22Rv1 (cell line): ENCODE data around the gene RPS14.

ENCODE experiments used
- H3K27ac ChIP-seq: fragments of 450-650 bp; 2 replicates; pipeline ENCODE4 v1.5.1; 2017
- ZFX ChIP-seq: fragments of 450-650 bp; IDR thresholded peaks from 2 replicates; pipeline ENCODE4 v1.6.1; 2017; ENCODE audit warnings: antibody characterized with exemption, borderline replicate concordance
- TF ChIP-seq, protein P1 (sequence below): fragments of 450-650 bp; IDR thresholded peaks from 2 replicates; pipeline ENCODE4 v1.5.1; 2017; ENCODE audit warnings: mild to moderate bottlenecking

Gene RPS14

DNA sequence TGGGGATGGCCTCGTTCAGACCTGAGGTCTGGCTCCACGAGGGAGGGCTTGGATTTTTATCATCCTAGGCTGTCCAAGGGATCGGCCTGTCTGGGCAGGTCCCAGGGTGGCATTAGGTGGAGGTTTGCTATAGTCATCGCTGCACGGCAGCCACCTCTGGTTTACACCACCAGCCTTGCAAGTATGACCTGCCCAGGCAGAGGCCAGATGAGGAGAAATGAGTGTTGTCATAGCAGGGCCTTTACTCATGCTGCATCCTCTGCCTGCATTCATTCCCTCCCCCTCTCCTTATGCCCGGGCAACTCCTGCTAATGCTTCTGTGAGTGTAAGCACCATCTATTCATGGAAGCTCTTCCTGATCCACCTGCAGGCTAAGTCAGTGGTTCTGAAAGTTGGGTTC, 43.1 kb upstream of the RPS14 start:
- H3K27ac ChIP-seq, result no peak overlapping the region
- TF ChIP-seq, protein P1, sequence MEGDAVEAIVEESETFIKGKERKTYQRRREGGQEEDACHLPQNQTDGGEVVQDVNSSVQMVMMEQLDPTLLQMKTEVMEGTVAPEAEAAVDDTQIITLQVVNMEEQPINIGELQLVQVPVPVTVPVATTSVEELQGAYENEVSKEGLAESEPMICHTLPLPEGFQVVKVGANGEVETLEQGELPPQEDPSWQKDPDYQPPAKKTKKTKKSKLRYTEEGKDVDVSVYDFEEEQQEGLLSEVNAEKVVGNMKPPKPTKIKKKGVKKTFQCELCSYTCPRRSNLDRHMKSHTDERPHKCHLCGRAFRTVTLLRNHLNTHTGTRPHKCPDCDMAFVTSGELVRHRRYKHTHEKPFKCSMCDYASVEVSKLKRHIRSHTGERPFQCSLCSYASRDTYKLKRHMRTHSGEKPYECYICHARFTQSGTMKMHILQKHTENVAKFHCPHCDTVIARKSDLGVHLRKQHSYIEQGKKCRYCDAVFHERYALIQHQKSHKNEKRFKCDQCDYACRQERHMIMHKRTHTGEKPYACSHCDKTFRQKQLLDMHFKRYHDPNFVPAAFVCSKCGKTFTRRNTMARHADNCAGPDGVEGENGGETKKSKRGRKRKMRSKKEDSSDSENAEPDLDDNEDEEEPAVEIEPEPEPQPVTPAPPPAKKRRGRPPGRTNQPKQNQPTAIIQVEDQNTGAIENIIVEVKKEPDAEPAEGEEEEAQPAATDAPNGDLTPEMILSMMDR, result no peak
- no peak for TF ChIP-seq ZFX

DNA sequence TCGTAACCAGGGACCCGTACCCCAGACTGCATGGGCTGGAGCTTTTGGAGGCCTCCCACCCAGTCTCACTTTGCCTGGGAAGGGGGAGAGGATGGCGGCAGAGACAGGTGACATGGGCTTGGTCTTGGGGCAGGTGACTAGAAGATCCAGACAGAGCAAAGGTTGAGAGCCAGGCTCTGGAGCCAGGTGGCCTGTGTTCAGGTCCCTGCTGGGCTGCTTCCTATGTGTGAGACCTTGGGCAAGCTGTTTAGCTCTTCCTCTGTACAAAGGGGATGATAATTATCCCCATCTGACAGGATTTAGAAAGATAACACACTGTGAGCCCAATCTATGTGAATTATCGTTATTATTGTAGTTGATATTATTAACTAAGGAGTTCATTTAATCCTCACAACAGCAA, 42.3 kb upstream of the RPS14 start:
- H3K27ac ChIP-seq, result no peak overlapping the region
- no peak for TF ChIP-seq ZFX
- TF ChIP-seq, protein P1, result no peak

DNA sequence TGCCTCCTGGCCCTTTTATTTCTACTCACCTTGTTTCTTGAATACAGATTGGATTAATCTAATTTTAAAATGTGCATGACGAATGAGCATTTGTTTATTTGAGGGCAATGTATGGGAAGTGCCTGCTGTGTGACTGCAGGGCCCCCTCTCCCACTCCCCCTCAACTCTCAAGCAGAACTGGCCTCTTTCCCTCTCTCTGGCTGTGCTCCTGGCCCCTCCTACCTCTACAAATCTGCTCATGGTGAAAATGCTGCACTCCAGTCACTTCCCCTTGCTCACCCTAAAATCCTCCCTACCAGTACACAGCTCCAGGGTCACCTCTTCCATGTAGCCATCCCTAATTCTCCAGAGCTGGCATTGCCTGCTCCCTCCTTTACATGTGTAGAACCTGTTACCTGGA, 41.2 kb upstream of the RPS14 start:
- TF ChIP-seq, protein P1, result no peak

DNA sequence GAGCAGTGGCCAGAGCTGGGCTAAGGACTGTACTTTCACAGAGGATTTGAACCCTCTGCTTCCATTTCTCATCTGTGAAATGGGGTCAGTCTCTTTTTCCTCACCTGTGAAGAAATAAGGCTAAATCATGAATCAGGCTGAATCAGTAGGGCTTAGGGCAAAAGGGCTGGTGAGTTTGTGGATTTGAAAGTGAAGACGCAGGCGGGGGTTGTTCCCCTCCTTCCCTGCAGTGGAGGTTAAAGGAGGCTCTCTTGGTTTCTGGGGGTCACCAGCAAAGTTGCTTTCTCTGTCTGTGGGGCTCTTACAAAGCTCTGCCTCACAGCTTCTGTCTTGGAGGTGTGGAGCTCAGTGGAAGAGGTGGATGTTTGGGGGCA, 40.7 kb upstream of the RPS14 start:
- TF ChIP-seq ZFX, result no peak
- TF ChIP-seq, protein P1, result no peak
- H3K27ac ChIP-seq, result no peak overlapping the region

More for the DNA sequence above, 41.2 kb upstream of the RPS14 start:
- no peak overlapping the region for H3K27ac ChIP-seq

DNA sequence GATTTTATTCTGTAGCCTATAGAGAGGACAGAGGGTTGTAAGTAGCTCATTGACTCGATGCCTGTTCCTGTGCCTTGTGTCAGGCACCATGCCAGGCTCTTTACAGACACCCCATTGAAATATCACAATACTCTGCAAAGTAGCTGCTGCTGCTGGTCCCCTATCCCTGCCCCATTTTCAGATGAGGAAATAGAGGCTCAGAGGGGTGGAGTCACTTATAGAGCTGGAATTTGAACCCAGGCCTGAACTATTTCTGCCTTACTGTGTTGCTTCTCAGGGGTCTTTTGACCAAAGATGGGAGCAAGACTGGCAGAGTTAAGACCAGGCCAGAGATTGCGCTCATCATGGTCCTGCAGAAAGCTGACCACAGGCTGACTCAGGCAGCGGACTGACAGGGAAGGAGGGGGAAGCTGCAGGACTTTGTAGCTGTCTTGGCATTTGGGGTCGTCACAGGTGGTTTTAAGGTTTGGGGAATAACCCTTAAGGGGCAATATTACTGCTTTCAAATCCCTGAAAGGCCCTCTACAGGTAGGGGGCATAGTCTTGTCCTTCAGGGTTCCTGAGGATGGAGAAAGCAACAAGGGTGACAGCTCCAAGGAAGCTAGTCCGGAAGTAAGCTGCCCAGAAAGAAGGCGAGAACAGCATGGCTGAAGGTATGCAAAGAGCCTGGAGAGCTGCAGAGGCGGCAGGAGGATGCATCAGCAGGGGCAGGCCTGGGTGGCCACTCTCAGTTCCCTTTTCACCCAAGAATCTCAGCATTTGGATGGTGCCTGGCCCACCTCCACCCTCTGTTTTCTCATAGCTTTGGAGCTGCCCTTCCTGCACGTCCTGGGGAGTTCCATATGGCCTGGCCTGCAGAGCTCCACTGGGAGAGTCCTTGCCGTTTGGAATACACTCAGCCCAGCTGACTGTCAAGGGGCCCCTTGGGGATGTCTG, 40.1 kb upstream of the RPS14 start:
- H3K27ac ChIP-seq, result no peak overlapping the region
- TF ChIP-seq, protein P1, result no peak

DNA sequence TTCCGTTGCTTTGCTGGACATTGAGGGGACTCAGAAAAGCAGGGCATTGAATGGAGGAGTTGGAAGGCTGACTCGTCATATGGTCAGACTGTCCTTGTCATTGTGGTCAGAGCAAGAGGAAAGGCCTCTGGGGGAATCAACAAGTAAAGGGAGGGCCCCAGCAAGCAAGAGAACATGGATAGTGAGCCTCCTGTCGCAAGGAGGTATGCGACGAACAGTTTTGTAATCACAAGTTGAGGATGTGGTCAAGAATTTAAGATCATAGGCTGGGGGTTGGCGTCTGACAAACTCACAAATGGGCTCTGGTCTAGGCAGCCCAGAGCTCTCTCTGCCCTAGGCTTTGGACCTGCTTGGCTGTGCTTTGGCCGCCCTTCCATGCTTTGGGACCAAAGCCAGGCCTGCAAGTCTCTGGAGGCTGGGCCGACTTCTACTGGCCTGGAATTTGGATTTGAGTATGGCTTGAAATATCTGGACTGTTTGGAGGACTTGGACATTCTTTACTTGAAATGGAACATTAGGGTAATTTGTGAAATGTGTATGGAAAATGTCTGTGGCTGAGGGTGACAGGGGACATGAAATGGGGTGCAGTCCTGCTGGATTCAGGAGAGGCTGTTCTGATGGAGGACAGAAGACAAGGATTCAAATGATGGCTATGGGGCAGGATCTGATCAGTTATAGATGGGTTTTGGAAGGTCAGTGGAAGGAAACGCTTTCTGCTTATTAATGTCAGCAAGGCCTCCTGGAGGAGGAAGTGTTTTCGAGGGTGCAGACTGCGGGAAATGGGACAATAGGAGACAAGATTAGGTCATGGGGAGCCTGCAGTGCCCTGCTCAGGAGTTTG, 39.2 kb upstream of the RPS14 start:
- no peak for TF ChIP-seq ZFX
- TF ChIP-seq, protein P1, result no peak
- no peak overlapping the region for H3K27ac ChIP-seq
